Glutamatergic neuron (in vitro differentiated cells): ENCODE data around the gene PIGQ. TPM values are rescaled to one million over a fixed set of nuclear protein-coding genes. Genes with fewer than 3 reads are reported as not detected.

Experiments used
- DNase-seq: peaks from one replicate; pipeline ENCODE4 v3.0.0; 2022
- H3K27ac Mint-ChIP-seq: one replicate; pipeline ENCODE4 v1.8.0; 2020; ENCODE audit warnings: mild to moderate bottlenecking, mixed read lengths, inconsistent platforms; ENCODE audit not compliant: unreplicated experiment
- H3K27me3 Mint-ChIP-seq: one replicate; pipeline ENCODE4 v1.8.0; 2020; ENCODE audit warnings: mild to moderate bottlenecking, moderate library complexity, mixed read lengths, inconsistent platforms; ENCODE audit not compliant: unreplicated experiment
- H3K36me3 Mint-ChIP-seq: one replicate; pipeline ENCODE4 v1.8.0; 2020; ENCODE audit warnings: mild to moderate bottlenecking, mixed read lengths, inconsistent platforms; ENCODE audit not compliant: unreplicated experiment
- H3K4me1 Mint-ChIP-seq: one replicate; pipeline ENCODE4 v1.8.0; 2020; ENCODE audit warnings: mild to moderate bottlenecking, low read depth, mixed read lengths, inconsistent platforms; ENCODE audit not compliant: unreplicated experiment
- H3K4me3 Mint-ChIP-seq: one replicate; pipeline ENCODE4 v1.8.0; 2020; ENCODE audit warnings: mild to moderate bottlenecking, mixed read lengths, inconsistent platforms; ENCODE audit not compliant: unreplicated experiment
- H3K9me3 Mint-ChIP-seq: one replicate; pipeline ENCODE4 v1.8.0; 2020; ENCODE audit warnings: mild to moderate bottlenecking, moderate library complexity, mixed read lengths, inconsistent platforms; ENCODE audit not compliant: unreplicated experiment
- total RNA-seq: library from RNA; stranded (reverse); fragmentation: NEBNext Ultra II Directional; extraction: Animal tissue kit (Norgen Biotek cat#: 25700); gene quantifications from one replicate; pipeline ENCODE4 v1.2.1, GENCODE V29; 2021; ENCODE audit not compliant: unreplicated experiment
- TF ChIP-seq, protein P1 (sequence below): fragments of 200-600 bp; sonication (generic); IDR thresholded peaks from one replicate; pipeline ENCODE4 v1.5.0; 2021; ENCODE audit not compliant: partially characterized antibody, unreplicated experiment

PIGQ gene
- total RNA-seq, 1 donor from 2014 or later = 85.0 TPM

- H3K27ac Mint-ChIP-seq = no peak overlapping the region
- no peaks in the 10 kb centered on the region for H3K36me3 Mint-ChIP-seq
- no peaks in the 10 kb centered on the region for H3K27me3 Mint-ChIP-seq
- TF ChIP-seq, protein P1, sequence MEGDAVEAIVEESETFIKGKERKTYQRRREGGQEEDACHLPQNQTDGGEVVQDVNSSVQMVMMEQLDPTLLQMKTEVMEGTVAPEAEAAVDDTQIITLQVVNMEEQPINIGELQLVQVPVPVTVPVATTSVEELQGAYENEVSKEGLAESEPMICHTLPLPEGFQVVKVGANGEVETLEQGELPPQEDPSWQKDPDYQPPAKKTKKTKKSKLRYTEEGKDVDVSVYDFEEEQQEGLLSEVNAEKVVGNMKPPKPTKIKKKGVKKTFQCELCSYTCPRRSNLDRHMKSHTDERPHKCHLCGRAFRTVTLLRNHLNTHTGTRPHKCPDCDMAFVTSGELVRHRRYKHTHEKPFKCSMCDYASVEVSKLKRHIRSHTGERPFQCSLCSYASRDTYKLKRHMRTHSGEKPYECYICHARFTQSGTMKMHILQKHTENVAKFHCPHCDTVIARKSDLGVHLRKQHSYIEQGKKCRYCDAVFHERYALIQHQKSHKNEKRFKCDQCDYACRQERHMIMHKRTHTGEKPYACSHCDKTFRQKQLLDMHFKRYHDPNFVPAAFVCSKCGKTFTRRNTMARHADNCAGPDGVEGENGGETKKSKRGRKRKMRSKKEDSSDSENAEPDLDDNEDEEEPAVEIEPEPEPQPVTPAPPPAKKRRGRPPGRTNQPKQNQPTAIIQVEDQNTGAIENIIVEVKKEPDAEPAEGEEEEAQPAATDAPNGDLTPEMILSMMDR = no peak
- H3K4me1 Mint-ChIP-seq = no peaks in the 10 kb centered on the region
- no peak overlapping the region for H3K4me3 Mint-ChIP-seq
- H3K9me3 Mint-ChIP-seq = peaks cover 3% of the 10 kb centered on the region
- DNase-seq = no peak
Measured at GRCh38 chr16:539901-540530, 29.8 kb upstream of the PIGQ start.

- Mint-ChIP-seq H3K4me3 (no peak overlapping the region), H3K27me3 (no peaks in the 10 kb centered on the region), H3K27ac (no peak overlapping the region), H3K4me1 (no peaks in the 10 kb centered on the region), H3K36me3 (no peaks in the 10 kb centered on the region), H3K9me3 (peaks cover 3% of the 10 kb centered on the region)
- DNase-seq = no peak
- TF ChIP-seq, protein P1 = no peak
Measured at GRCh38 chr16:540645-541340, 29.0 kb upstream of the PIGQ start.

DNA sequence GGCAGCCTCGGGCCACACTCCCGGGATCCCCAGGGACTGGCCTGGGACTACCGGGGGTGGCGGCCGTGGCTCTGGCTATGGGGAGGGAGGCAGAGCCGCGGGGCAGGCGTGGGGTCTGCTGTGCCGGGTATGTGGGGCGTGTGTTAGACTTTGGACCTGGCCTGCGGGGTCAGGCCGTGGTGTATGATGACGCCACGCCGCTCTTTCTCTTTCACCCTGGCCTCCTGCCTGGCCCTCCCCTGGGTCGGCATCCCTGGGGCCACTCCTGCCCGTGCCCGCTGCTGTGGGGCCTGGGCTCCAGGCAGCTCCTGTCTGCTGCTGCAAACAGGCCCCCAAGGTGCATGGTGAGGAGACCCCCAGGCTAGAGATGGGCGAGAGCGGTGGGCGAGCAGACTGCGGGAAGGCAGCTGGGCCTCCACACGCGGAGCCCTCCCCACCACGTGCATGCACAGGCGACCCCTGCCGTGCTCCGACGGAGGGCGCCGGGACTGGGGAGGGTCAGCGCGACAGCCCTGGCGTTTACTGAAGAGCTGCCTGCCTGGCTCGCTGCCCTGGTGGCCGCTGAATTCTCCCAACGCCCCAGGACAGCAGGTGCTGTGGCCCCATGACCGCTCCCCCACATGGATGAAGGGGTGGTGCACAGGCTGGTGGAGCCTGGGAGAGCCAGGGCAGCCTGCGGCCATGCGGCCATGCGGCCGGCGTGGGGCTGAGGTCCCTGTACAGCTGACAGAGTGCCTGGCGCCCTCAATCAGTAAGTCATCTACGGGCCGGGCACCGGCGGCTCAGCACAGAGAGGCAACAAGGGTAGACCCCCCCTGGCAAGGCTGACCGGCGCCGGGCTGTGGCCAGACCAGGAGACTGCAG, 26.2 kb upstream of the PIGQ start:
- Mint-ChIP-seq H3K4me3 (no peak overlapping the region), H3K4me1 (no peaks in the 10 kb centered on the region), H3K27ac (no peak overlapping the region), H3K36me3 (no peaks in the 10 kb centered on the region), H3K27me3 (peaks cover 2% of the 10 kb centered on the region), H3K9me3 (peaks cover 3% of the 10 kb centered on the region)
- TF ChIP-seq, protein P1 = no peak
- DNase-seq = no peak

GRCh38 chr16:544517-544916, 25.3 kb upstream of the PIGQ start:
- H3K27ac Mint-ChIP-seq = no peak overlapping the region
- peaks cover 2% of the 10 kb centered on the region for H3K27me3 Mint-ChIP-seq
- H3K36me3 Mint-ChIP-seq = no peaks in the 10 kb centered on the region

More at GRCh38 chr16:544517-544916, 25.3 kb upstream of the PIGQ start:
- DNase-seq = no peak
- Mint-ChIP-seq H3K9me3 (peaks cover 3% of the 10 kb centered on the region), H3K4me3 (no peak overlapping the region), H3K4me1 (no peaks in the 10 kb centered on the region)
- TF ChIP-seq, protein P1 = no peak
